ENCODE data around the gene GLIPR2.
"Not testable (repeated sequence)": the region's sequence is repeated elsewhere in the genome, so short reads cannot be mapped to it uniquely, and the experiment has no call there.

The GLIPR2 gene

DNA sequence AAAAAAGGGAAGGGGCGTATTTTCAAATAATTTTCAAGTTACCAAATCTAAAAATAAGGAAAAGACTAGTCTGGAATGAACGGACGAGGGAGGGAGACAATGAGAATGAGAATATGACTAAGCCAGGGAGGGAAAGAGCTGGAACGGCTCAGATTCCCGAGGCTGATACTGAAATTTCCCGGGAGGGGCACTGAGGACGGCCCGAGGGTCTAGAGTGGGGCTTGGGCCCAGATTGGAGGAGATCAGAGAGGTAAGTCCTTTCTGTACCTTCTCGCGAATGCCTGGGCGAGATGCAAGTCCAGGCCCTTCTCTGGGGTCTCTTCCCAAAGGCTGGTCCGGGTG, 29.3 kb downstream of the GLIPR2 start:
- DNase-seq: no peak

DNA sequence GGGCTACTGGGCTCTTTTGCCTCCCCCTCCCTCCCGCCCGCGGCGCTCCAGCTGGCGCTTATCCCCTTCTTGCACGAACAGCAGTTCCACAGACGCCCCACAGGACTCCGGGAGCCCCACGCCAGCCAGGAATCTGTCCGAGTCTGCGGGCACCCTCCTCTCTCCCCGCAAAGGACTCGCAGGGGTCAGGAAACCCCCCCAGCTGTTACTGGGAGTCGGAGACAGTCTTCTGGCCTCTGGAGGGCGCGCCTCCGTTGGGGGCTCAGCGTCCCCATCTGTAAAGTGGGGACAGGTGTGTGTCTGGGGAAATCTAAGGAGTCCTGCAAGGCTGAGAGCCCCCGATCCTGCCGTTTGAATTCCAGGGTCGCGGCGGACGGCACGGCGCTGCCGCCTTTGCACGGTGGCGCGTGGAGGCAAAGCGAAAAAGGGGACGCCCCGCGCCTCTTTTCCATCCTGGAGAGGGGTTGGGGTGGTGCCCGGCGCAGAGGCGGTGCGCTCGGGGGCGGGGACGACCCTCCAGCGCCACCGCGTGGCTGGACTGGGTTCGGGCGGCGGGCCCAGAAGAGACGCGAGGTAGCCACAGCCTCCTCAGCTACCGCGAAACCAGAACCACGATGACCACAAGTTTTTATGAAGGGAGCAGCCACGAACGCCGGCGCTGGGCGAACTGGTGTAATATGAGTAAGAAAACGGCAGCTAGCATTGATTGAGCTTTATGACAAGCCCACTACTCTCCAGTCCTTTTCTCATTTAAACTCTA, 29.8 kb downstream of the GLIPR2 start:
- DNase-seq: no peak

DNA sequence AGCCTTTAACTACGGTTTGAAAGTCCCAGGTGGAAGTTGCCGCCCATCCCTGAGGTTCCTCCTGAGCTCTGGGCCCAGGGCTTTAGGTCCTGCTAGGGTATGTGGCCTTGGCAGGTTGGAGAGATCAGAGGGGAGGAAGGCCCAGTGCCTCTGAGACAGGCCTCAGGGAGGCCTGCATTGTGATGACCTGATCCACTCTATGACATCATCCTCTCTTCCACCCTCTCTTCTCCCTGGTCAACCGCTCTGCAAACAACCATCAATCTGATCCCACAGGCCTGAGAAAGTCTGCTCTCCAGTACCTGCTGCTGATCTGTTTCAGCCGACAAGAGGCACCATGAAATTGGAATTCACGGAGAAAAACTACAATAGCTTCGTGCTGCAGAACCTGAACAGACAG, 32.6 kb downstream of the GLIPR2 start, which contains the start of gene CCIN:
TSS of gene CCIN (plus strand) at position 223 of the 400 bp plus-strand sequence. CDS start at position 338, 115 bp downstream.
- DNase-seq: no peak

DNA sequence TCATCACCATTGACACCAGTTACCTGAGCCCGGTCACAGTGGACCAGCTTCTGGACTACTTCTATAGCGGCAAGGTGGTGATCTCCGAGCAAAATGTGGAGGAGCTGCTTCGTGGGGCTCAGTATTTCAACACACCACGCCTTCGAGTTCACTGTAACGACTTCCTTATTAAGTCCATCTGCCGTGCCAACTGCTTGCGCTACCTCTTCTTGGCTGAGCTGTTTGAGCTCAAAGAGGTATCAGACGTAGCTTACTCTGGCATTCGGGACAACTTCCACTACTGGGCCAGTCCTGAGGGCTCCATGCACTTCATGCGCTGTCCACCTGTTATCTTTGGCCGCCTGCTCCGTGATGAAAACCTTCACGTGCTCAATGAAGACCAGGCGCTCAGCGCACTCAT, 33.2 kb downstream of the GLIPR2 start:
- DNase-seq: no peak

DNA sequence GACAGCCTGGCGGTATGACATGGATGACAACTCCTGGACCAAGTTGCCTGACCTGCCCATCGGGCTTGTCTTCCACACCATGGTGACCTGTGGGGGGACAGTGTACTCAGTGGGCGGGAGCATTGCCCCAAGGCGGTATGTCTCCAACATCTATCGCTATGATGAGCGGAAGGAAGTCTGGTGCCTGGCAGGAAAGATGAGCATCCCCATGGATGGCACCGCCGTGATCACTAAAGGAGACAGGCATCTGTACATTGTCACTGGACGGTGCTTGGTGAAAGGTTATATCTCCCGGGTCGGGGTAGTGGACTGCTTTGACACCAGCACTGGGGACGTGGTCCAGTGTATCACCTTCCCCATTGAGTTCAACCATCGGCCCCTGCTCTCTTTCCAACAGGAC, 34.0 kb downstream of the GLIPR2 start:
- no peak for DNase-seq

DNA sequence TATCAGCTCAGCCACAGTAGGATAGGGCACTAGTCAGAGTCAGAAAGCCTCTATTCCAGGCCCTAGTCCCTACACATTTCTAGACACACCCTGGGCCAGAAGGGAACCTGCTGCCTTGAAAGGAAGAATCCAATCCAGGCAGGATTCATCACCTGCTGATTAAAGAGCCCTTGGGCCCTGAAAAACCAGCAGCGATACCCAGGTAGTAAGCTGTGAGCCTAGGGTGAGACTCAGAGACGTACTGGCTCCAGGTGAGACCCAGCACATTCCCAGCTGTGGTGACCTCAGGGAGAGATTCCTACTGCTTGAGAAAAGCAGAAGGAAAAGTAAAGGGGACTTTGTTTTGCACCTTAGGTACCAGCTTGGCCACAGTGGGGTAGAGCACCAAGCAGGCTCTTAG, 37.3 kb downstream of the GLIPR2 start:
- DNase-seq: no peak

DNA sequence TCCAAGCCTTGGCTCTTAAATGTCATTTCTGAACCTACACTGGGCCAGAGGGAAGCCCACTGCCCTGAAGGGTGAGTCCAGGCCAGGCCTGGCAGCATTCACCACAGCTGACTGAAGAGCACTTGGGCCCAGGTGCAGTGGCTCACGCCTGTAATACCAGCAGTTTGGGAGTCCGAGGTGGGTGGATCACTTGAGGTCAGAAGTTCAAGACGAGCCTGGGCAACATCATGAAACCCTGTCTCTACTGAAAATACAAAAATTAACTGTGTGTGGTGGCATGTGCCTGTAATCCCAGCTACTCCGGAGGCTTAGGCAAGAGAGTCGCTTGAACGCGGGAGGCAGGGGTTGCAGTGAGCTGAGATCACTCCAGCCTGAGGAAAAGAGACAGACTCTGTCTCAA, 37.7 kb downstream of the GLIPR2 start:
- DNase-seq: no peak

DNA sequence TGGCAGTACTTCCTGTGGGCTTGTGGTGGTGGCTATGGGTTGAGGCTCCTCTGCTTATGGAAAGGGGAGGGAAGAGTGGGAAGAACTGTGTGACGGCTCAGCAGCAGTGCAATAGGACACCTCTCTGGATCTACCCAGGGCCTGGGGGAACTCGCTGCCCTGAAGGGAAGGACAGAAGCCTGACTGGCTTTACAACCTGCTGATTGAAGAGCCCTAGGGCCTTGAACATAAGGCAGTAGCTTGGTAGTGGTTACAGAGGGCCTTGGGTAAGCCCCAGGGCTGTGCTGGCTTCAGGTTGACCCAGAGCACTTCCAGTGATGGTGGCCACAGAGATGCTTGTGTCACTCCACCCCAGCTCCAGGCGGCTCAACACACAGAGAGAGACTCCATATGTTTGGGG, 38.2 kb downstream of the GLIPR2 start:
- no peak for DNase-seq

DNA sequence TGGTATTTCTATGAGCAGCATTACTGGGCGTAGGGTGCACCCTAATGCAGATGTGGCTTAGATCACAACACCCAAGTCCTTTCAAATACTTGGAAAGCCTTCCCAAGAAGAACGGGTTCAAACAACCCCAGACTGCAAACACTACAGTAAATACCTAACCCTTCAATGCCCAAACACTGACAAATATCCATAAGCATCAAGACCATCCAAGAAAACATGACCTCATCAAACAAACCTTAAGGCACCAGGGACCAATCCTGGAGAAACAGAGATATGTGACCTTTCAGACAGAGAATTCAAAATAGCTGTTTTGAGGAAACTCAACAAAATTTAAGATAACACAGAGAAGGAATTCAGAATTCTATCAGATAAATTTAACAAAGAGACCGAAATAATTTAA, 38.7 kb downstream of the GLIPR2 start:
- not testable (repeated sequence) for DNase-seq

DNA sequence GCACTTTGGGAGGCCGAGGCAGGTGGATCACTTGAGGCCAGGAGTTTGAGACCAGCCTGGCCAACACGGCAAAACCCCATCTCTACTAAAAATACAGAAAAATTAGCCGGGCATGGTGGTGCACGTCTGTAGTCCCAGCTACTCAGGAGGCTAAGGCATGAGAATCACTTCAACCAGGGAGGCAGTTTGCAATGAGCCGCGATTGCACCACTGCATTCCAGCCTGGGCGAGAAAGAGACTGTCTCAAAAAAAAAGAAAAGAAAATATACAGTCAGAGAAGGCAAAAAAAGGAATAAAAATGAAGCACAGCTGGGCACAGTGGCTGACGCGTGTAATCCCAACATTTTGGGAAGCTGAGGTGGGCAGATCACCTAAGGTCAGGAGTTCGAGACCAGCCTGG, 40.0 kb downstream of the GLIPR2 start:
- DNase-seq: not testable (repeated sequence)

DNA sequence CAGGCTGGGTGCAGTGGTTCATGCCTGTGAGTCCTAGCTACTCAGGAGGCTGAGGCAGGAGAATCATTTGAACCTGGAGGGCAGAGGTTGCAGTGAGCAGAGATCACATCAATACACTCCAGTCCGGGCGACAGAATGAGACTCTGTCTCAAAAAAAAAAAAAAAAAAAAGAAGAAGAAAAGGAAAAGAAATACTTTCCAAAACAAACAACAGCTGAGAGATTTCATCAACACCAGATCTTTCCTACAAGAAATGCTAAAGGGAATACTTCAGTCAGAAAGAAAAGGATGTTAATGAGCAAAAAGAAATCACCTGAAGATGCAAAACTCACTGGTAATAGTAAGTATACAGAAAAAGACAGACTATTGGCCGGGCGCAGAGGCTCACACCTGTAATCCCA, 41.0 kb downstream of the GLIPR2 start:
- no peak for DNase-seq

DNA sequence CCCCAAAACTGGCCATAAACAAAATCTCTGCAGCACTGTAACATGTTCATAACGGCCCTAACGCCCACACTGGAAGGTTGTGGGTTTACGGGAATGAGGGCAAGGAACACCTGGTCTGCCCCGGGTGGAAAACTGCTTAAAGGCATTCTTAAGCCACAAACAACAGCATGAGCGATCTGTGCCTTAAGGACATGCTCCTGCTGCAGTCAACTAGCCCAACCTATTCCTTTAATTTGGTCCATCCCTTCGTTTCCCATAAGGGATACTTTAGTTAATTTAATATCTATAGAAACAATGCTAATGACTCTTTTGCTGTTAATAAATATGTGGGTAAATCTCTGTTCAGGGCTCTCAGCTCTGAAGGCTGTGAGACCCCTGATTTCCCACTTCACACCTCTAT, 43.7 kb downstream of the GLIPR2 start:
- not testable (repeated sequence) for DNase-seq

DNA sequence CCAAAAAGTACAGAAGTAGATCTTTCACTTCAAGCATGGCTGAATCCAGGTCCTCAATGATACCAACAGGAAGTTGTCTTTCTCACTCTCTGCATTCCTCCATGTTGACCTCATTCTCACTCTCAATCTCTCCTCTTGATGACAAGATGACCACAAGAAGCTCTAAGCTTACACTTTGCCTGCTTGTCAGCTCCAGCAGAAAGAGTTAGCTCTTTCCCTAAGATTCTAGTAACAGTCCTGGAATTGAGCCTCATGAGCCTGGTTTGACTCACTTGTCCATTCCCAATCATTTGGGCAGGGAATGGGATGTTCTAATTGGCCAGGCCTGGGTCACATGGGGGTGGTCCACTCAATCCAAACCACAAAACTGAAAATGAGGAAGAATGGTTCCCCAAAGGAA, 50.9 kb downstream of the GLIPR2 start:
- no peak for DNase-seq

DNA sequence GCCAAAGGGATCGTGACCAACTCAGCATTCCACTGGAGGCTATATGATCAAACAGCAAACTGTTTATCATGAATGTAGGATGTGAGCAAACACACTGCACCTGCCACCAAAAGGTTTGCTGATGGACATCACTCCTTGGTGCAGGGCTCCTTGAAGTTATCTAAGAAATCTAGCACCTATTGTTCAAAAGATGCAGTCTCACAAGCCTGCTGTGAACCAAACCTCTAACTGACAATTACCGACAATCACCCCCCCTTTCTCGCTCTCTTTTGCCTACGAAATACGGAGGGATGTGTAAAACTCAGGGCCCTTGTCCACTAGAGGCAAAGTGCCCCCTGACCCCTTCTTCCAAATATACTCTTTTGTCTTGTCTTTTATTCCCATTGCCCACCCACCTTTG, 51.7 kb downstream of the GLIPR2 start:
- no peak for DNase-seq

DNA sequence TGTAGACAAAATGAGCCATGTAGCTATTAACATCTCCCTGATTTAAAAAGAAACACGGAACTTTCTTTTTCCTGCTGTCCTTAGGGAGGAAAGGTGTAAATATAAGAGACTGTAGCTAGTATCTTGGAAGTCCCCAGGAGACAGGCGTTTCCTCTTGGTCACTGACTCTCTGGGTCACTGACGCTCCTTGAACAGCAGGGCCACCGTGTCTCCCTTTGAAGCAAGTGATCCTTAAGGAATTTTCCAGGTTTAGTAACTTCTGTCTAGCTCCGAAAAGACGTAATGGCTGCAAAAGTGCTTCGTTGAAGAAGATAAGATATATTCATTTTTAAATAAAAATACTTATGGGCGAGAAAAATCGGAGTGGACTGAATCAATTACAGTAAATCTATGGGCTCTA, 53.4 kb downstream of the GLIPR2 start:
- no peak for DNase-seq

DNA sequence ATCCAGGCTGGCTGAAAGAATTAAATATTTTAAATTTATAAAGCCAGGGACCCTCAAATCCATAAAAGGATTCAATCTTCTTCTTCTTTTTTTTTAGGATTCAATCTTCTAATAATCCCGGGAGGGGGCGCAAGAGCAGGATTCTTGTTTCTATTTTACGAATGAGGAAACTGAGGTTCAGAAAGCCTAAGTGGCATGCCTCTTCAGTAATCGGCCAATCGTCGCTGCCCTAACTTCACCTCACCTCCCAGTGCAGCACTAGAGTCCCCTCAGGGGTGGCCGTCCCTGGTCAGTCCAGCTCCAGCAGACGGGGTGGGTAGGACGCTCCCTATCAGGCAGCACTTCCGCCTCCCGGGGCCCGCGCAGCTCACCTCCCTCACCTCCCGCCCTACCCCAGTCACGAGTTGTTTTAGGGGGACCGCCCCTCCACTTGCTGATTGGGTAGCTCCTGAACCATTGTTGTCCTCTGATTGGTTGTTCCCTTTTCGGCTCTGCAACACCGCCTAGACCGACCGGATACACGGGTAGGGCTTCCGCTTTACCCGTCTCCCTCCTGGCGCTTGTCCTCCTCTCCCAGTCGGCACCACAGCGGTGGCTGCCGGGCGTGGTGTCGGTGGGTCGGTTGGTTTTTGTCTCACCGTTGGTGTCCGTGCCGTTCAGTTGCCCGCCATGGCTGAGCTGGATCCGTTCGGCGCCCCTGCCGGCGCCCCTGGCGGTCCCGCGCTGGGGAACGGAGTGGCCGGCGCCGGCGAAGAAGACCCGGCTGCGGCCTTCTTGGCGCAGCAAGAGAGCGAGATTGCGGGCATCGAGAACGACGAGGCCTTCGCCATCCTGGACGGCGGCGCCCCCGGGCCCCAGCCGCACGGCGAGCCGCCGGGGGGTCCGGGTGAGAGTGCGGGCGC, 54.1 kb downstream of the GLIPR2 start, which contains the start of gene CLTA:
TSS of gene CLTA (plus strand) at position 534 of the 902 bp plus-strand sequence. CDS start at position 670, 136 bp downstream.
- peak; percentile 80 for DNase-seq

DNA sequence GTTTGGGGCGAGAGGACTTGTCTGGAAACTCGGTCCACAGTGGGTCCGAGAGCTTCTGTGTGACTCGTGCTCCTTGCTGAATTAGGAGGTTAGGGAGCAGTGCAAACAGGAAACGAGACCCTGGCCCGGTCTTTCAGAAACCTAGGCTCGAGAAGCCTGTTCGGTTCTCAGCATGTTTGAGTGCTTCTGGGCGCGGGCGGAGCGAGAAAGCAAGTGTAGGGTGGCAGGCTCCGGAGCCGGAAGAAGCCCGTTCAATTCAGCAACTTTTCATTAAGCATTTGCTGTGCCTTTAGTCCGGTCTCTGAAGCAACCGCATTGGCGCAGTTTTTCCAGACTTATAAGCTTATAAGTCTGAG, 54.7 kb downstream of the GLIPR2 start:
- no peak for DNase-seq

DNA sequence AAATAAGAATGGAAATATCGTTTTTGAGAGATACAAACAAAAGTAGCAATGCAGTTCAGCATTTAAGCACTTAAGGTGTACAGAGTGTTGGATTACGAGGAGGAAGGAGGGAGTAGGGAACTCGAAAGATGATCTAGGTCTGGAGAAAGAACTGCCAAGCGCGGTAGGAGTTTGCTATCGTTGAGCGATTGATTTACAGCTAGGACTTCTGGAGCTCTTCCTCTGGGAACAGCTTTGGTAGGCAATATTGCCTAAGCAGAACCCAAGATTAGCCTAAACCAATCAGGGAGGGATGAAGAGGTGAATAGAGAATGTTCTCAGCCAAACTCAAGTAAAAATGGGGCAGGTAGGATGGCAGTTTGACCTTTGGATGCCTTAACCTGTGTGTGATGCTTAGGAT, 55.2 kb downstream of the GLIPR2 start:
- no peak for DNase-seq

DNA sequence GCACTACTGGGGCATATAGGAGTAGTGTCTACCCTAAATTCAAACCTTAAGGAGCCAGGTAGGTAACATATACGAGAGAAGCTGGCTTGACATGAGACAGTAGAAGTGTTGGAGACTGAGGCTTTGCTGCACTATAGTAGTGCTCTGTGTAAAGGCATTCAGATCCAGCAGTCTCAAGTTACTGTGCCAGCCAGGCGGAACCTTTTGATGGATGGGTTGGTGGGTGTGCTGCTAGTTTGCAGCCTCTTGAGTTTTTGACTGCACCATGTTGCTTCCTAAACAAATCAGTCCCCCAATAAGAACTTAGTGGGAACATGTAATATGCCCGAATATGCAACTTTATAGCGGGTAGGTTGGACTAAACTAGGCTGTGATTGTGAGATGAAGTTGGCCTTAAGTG, 55.7 kb downstream of the GLIPR2 start:
- DNase-seq: no peak

DNA sequence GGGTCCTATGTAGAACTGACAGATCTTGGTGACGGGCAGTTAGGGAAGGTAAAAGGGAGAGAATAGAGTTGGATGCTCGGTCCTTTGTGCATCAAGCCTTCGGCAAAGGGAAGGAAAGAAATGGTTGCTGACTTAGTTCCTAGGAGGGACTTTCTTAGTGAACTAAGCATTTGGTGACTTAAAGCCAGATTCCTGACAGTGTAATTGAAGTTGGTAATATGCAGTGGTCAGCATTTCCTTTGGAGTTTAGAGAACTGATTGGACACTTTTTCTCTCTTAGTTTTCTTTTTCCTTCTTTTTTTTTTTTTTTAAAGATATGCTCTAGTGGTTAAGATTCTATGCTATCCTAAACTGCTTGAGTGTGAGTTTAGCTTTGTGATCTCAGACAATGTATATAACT, 56.5 kb downstream of the GLIPR2 start:
- DNase-seq: no peak

DNA sequence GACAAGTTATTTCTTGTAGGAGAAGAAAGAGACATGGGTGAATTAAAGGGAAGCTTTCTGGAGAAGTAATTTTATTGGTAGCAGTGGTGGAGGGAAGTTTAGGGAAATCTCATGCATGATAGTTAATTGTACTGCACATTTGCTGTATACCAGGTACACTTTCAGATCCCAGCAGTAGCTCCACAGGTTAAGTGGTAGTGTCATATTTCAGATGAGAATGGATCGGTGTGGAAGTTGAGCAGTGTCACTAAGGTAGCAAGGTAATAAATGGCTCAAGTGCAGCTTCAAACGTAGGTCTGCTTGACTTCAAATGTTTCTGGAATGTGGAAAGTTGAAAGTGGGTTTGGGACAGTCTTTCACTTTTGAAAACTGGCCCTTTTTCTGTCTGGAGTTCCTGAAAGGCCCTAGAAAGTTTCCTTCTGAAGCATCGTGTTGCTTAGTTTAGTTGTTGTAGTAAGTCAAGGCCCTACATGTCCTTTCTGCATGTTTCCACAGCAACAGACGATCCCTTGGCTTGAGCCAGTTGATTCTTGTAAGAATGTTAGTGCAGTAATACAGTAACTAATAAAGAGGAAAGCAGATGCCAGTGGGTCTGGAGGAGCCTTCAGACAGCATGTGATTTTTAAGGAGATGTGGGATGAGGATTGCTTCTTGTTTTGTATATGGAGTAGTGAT, 57.9 kb downstream of the GLIPR2 start:
- no peak for DNase-seq

DNA sequence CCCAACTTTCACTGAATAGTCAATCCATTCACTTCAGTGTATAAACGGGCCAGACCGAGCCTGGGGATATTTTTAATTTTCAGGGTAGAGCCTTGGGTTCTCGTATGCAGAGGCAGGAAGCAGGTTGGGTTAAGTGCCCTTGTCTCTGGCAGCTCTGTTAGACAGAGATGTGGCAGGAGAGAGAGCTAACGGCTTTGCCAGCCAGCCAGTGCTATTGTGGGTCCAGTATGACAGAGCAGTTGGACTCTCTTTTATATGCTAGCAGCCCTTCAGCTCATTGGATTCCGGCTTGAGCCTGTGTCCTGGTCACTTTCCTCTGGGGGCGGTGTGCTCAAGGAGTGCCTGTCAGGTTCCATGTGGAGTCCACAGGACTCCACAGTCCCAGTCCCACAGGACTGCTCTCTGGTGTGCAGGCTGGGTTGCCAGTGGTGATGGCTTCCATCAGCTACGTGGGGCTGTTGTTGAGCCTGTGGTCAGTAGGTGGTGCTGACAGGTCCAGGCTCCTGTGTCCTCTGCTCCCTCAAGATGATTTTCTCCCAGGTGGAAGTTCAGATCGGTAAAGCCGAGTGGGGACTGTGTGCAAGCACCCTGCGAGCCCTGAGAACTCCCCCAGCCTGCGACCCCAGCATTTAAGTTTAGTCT, 68.5 kb downstream of the GLIPR2 start:
- DNase-seq: no peak

DNA sequence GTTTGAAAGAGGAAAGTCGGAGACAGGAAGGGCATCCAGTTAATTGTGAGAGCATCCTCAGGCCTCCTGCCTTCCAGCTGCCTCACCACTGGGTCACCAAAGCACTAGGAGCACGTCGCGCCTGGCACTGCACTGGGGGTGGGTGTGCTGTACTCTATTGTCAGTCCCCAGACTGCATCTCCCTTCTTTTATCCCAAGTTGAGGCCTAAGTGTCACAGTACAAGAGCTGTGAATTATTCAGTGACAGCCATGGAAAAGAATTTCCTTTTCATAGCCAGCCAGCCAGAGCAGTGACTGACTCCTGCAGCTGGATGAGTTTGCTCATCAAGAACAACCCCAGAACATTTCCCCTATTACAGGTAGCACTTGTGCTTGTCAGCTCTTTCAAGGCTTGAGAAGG, 70.5 kb downstream of the GLIPR2 start:
- DNase-seq: no peak

Data from SHP77 treated with DMSO at 0.1 percent for 48 hours (cell line).